GM19193 (cell line): ENCODE measurements around the gene SMPD3.

ENCODE experiments used
- POLR2A ChIP-seq: IDR thresholded peaks from 4 replicates; pipeline ENCODE4 v1.6.1; 2011; ENCODE audit not compliant: insufficient read depth, insufficient read length; ENCODE audit errors: extremely low read depth

SMPD3 gene

DNA sequence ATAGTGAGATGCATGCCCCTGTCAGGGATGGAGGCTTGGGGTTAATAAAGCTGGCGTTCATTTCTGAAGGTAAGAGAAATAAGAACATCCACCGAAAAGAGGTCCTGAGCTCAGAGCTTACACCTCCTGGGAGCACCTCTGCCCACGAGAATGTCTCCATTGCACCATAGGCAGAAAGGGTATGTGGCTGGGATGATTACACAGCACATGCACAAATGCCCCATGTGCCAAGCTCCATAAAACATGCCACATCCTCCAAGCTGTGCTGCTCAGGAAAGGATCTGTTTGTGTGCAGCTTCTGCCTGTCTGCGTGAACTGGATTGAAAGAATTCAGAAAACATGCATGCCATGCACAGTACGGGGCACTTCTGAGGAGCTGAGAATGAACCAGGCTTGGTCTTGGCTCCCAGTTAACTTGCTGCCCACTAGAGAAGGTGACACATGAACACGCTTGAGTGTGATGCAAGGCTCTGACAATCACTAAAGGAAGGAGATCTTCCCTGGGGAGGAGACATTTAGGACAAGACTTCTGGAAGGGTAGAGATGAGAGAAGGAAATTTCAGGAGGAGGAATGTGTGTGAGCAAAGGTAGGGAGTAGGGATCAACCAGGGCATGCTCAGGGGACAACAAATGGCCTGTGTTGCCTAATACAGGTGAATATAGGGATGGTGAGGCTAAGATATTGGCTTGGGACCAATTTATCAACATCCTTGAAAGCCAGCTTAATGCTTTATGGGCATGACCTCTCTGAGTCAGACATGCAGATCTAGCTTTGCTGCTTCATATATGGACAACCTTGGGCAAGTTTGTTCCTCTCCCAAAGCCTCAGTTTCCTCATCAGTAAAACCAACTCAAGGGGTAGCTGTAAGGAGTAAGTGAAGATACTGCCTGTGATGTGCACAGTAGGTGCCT is 32.0 kb upstream of the SMPD3 start:
- no peak for TF ChIP-seq POLR2A

DNA sequence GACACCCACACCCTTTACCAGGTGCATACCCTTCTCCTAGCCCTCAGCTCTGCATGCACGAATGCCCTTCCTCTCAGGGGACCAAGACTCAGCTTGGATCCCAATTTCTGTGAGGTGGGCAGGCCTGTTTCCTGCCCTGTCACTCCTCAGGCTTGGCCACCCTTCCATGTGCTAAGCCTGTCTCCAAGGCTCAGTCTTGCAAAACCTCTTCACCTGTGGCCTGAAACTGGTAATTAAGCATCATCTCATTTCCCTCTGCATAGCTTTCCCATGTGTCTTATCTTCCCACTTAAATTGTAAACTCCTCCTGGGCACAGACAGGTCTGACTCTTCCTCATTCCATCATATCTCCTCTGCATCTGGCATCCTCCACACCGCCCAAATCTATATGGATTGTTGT is 31.0 kb upstream of the SMPD3 start:
- no peak for TF ChIP-seq POLR2A

DNA sequence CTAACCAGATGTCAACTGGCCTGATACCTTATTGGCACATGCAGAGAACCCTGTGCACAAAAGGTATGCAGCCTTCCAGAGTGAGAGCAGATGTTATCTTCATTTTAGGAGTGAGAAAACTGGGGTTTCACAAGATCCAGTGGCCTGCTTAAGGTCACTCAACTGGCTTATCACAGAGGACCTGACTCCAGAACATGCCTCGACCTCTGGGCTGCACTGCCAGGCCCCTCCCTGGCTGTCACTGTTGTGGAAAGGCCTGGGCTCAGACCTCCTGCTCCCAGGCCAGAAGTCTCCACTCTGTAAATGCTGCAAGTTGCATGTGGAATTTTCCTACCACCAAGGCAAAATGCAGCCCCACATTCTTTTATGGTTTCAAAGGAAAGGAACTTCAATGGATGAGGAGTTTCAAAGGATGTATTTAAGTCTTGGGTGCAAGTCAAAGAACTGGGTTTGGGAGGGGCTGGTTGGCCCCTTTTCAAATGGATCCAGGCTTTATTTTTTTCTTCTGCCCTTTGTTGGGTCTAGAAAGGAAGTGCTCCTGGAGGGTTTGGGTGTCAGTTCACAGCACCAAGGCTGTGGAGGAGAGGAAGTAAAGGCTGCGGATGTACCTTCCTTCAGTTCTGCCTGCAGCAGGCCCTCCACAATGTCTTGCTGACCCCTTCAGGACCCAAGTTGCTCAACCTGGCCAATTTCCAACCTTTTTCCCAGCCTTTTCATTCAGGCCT is 30.4 kb upstream of the SMPD3 start:
- no peak for TF ChIP-seq POLR2A

DNA sequence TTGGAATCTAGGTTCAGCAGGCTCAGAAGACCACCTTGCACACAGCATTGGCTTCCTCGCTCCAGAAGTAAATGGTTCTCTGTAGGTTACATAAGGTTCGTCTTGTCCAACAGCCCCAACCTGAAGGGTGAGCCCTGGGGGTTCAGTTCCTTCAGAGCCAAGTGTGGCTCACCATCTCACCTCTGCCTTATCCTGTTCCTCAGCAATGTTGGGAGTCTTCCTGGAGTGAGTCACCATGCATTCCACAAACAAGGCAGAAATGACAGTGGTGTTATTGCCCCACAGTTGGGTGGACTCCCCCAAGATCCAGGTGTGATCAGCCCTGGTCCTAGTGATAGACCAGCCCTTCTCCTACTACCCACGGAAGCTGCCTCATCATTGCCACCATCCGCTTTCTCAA is 26.8 kb upstream of the SMPD3 start:
- TF ChIP-seq POLR2A = no peak

DNA sequence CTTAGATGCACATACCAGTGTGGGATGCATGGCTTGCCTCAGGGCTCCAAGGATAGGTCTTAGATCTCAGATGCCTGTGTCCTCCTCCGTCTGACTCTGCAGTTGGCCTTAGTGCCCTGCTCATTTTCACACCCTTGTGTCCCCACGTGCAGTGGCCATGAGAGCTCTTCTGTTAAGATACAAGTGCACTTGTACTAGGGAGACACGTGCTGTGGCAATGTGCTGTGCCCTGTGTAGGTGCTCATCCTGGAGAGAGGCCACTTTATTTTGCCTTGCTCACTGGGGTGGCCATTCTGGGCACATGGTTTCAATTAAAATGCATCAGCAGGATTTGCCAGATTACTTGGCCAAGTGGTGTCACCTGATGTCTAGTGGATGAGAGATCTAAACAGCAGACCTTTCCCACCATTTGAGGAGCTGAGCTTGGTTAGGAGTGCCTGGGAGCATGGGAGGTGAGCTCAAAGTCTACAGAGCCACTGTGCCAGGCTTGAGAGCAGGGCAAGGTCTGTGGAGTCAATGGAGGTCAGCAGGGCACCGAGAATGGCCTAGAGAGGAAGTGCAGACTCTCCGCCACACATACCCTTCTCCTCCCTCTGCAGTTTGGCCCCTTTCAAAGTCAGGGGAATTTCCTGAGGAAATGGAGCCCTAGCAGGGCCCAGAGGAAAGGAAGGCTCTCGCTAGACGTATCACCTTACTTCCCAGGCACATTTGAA is 25.2 kb upstream of the SMPD3 start:
- no peak for TF ChIP-seq POLR2A

DNA sequence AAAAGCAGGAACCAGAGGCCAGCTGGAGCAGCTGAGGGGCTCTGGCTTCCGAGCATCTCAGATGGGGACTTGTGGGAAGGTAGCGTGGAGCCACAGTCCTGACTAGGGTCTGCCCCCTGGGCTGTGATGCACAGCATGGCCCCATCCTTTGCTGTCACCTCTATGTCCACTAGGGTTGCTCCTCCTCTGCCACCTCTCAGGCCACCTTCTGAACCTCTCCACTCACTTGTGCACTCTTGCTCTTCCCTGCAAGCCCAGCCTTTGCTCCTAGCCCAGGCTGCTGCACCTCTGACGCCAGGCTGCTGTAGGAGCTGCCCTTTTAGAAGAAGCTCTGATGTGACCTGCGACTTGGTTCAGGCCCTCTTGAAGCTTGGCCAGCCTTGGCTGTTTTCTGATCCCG is 24.3 kb upstream of the SMPD3 start:
- TF ChIP-seq POLR2A = no peak

DNA sequence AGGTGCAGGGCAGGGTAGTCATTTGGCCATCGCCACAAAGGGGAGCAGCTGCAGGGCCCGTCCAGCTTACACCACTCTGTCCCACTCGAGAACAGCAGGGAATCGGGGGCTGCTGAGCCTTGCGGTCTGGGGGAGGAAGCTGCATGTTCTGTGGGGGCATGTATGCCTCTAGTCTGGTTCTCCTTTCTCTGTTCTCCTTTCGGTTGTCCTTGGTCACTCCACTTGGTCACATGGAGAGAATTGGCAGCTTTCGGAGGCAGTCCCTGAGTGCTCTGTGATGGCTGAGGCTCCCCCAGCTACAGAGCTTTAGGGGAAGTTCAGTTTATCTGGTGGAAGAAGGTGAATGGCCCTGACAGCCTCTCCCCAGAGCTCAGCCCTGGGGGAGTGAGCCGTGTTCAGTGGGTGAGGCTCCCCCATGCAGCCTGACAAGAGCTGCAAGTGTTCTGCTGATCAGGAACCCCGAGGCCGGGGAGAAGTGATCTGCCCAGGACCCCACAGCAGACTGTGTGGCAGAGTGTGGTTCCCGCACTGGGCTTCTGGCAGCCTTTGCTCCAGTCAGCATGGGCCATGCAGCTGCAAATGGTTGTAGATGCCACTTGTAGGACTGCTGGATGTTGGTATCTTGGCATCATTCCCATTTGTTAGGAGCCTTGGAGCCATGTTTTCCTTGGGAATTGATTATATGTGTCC is 22.3 kb upstream of the SMPD3 start:
- TF ChIP-seq POLR2A = peak; percentile 57

DNA sequence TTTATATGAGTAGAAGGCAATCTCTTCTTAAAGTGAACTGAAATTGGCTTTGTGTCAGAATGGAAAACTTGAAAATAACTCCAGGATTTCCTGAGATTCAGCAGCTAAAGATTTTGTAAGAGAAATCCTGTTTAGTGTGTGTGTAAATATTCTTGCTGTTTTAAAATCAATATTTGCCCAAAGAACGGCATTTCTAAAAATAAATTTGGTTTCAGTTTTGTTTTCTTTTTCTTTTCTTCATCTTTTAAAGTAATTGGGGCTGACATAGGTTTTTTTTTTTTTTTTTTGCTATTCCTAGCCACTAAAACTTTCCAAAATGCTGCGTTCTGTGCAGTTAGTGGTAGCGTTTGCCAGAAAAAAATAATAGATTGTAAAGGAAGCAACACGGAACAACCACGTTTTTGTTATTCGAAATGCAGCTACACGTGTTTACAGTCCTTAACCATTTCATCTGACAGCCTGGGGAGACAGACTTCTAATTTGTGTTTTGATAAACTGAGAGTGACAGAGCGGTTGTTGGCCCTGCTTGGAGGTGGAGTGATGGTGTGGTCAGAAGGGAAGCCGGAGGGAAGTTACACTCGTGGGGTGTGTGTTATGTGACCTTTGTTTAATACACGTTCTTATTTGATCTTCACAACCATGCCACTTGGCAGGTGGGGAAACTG is 21.6 kb upstream of the SMPD3 start:
- TF ChIP-seq POLR2A = no peak

DNA sequence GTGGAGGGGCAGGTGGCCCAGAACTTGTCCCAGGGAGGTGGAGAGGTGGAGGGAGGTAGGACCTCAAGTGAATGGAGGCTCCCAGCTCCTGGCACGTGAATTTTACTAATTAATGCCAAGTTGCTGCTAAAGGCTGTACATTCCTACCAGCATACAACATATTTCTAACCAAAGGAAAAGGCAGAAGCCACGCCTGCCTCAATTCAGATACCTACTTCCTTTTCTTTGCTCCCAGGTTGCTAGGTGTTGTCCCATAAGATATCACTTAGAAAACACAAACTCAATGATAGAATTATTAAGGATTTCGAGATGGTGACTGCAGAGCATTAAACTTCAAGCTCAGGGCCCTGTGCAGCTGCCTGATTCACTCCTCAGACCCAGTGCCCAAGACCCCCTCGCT is 20.5 kb upstream of the SMPD3 start:
- TF ChIP-seq POLR2A = no peak

DNA sequence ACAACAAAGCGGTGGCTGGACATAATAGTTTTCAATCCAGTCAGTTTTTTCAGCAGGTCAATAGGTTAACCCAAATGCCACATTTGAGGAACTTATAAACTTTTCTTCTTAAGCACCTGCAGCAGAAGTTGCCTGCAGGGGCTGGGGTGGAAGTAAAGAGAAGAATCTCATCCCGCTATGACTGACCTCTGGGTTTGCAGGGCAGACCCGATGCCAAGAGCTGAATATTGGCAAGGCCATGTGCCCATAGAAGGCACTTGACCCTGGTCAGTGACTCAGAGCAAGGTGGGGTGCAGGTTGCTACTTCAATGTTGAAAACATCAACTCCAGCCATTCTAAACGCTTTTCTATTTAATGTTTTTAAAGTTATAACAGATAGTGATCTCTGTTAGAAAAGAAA is 17.9 kb upstream of the SMPD3 start:
- no peak for TF ChIP-seq POLR2A

DNA sequence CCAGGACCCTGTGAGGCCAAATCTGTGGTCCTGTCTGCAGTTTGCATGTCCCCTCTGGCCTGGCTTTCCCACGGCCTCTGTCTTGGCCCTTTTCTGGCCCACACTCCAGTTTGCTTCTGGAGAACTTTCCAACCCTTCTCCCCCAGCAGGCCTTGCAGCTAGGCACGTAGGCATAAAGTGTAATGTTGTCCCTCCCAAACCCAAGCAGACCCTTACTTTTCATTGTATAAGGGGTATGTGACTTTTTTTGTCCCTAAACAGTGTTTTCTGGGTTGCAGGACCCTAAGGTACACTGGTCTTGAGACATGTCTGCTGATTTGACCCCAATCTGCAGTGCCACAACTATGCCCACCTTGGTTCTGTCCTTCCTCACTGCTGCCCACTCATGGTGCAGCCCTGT is 15.6 kb upstream of the SMPD3 start:
- no peak for TF ChIP-seq POLR2A

DNA sequence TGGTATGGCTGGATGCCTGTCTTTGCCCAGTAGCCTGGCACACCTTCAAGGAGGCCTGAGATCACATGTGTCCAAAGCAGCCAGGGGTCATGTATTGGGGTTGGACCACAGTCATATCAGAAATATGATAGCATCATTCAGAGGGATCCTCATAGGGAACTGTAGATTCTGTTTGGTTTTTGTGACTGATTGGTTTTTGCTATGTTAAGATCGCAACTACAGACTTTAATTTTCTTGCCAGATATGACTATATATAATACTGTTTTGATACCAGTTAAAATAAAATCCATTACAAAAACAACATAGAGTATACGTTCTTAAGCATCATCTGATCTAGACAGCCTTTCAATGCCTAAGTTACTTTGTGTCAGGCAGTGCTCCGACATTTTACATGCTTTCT is 11.8 kb upstream of the SMPD3 start:
- TF ChIP-seq POLR2A = no peak

DNA sequence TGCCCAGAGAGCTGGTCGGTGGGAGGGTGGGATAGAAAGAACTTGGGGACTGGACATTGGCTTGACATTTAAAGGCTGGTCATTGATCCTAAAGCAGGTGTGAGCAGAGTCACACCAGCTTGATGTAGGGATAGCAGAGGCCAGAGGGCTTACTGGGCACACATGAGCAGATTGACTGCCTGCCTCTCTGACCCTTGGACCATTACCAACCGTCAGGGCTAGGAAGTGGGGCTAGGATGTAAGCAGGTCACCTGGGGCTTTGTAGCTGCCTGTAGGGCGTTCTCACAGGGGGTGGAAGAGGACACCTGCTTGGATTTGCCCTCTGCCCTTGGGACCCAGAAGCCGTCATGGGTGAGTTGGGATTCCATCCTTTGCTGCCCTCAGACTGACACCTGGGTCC is 11.1 kb upstream of the SMPD3 start:
- no peak for TF ChIP-seq POLR2A

DNA sequence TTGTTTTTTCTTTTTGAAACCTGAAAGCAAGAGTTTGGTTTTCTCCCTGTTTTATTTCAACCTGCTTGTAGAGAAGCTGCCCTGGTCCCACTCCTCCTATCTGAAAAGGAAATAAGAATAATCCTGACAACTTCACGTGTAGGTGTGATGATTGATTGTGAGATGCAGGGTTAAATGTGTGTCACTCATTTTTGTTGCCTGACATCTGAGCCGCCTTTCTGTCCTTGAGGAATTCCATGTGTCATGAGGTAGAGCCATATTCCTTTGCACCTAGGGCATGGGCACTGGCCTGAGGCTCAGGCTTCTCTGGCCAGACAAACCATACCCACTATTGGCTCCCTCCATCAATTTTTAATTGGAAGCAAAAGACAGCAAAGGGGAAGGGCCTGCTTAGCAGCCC is 10.2 kb upstream of the SMPD3 start:
- no peak for TF ChIP-seq POLR2A
